Activated naive CD4-positive, alpha-beta T cell (primary cell): ENCODE results near the gene GALNT5.
A peak's percentile ranks its signal among the peaks of the same experiment; 100 is the strongest.
"Not testable (repeated sequence)": the region's sequence is repeated elsewhere in the genome, so short reads cannot be mapped to it uniquely, and the experiment has no call there.

Experiments used
- DNase-seq, 4 experiments: peaks; one replicate each; lab custom pipeline; 2025; lab: John Stamatoyannopoulos, UW

GALNT5 gene

DNA sequence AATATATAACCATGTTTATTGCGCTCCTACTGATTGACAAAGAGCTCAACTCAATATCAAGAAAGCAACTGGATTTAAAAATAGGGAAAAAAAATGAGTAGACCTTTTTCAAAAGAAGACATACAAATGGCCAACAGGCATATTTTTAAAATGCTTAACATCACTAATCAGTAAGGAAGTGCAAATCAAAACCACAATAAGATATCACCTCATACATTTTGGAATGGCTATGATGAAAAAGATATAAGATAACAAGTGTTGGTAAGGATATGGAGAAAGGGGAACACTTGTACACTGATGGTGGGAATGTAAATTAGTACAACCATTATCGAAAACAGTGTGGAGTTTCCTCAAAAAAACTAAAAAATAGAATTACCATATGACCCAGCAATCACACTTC is 5.6 kb upstream of the GALNT5 start:
- no peak for DNase-seq

DNA sequence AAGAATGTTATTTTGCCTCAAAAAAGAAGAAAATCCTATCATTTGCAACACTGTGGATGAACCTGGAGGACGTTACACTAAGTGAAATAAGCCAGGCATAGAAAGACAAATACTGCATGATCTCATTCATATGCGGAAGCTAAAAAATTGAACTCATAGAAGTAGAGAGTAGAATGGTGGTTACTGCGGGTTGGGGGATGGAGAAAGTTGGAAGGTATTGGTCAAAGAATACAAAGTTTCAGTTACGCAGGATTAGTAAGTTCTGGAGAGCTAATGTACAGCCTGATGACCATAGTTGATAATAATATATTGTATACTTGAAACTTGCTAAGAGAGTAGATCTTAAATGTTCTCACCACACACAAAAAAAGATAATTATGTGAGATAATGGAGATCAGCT is 5.0 kb upstream of the GALNT5 start:
- DNase-seq = no peak

DNA sequence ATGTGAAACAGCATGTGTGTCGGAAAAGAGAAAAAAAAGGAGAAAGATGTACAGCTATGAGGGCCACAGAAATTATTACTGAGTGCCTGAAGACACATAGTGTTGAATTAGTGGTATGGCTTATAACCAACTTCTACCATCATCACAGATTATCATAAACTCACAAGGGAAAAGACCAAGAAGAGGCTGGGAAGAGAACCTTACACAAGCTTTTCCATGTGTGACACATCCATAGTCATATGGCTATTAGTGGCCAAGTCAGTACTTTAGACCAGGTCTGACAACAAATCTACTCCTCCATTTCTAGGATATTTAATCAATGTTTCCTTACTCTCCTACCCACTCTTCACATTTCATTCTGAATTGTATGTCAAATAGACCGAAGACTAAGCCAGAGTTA is 3.5 kb upstream of the GALNT5 start:
- DNase-seq = no peak

DNA sequence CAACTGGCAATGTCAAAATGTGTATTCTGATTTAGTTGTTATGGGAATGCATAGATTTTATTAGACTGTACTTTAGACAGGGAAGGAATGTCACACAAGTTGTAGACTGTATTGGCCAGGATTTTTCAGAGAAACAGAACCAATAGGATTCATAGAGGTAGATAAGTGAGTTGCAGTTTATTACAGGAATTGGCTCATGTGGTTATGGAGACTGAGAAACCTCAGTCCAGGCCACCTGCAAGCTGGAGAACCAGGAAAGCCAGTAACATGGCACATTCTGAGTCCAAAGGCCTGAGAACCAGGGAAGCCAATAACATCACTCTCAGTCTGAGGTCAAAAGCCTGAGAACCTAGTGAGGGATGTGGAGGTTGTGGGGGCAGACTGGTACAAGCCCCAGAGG is 1.8 kb upstream of the GALNT5 start:
- DNase-seq = no peak

DNA sequence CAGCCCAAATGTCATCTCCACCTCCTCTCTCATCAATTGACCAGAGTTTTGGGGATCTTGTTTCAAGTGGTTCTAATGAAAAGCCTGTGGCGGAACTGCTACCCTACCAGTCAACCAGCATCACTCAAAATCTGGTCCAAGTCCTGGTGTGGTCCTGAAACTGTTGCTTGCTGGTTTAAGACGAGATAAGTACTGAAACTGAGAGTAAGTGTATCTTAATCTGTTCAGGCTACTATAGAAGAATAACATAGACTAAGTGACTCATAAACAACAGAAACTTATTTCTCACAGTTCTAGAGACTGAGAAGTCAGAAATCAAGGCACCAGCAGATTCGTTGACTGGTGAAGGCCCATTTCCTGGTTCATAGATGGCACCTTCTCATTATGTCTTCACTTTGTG is 879 bp upstream of the GALNT5 start:
- DNase-seq = no peak

DNA sequence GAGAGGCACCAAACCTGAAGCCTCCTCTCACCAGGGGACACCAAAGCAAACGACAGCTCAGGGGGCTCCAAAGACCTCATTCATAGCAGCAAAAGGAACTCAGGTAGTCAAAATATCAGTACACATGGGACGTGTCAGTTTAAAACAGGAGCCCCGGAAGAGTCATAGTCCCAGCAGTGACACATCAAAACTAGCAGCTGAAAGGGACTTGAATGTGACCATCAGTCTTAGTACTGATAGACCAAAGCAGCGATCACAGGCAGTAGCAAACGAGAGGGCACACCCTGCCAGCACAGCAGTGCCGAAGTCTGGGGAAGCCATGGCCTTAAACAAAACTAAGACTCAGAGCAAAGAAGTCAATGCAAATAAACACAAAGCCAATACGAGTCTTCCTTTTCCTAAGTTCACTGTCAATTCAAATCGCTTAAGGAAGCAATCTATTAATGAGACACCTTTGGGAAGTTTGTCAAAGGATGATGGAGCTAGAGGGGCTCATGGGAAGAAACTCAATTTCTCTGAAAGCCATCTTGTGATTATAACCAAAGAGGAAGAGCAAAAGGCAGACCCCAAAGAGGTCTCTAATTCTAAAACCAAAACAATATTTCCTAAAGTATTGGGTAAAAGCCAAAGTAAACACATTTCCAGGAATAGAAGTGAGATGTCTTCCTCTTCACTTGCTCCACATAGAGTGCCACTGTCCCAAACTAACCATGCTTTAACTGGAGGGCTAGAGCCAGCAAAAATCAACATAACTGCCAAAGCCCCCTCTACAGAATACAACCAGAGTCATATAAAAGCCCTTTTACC is 1.2 kb downstream of the GALNT5 start:
- no peak for DNase-seq

DNA sequence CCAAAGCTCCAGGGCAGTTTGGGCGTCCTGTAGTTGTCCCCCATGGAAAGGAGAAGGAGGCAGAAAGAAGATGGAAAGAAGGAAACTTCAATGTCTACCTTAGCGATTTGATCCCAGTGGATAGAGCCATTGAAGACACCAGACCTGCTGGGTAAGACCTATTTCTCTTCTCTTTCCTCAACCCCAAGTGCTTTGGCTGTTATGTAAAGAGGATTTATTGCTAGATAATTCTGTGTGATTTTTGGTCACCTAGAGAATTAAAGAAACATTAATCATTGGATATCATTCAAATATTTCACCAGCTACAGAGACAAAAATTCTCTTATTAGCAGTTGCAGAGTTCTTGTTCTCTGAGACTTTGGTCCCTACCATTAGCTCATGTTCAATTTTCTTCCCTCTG is 1.9 kb downstream of the GALNT5 start:
- DNase-seq = no peak

DNA sequence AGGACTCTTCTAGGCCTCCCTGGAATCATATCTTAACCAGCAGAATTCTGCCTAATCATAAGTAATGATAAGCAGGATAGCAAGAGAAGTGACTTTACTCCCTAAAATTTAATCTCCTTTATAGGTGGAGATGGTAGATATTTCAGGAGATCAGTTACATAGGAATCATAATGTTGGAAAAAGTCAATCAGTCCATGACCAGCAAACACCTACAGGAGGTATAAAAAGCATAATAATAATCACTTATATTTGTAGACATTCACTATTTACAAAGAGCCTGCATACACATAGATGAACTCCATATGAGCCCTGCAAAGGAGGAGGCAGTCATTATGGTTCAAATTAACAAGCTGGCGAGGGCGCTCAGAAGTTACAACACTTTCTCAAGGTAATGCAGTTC is 2.5 kb downstream of the GALNT5 start:
- no peak for DNase-seq

DNA sequence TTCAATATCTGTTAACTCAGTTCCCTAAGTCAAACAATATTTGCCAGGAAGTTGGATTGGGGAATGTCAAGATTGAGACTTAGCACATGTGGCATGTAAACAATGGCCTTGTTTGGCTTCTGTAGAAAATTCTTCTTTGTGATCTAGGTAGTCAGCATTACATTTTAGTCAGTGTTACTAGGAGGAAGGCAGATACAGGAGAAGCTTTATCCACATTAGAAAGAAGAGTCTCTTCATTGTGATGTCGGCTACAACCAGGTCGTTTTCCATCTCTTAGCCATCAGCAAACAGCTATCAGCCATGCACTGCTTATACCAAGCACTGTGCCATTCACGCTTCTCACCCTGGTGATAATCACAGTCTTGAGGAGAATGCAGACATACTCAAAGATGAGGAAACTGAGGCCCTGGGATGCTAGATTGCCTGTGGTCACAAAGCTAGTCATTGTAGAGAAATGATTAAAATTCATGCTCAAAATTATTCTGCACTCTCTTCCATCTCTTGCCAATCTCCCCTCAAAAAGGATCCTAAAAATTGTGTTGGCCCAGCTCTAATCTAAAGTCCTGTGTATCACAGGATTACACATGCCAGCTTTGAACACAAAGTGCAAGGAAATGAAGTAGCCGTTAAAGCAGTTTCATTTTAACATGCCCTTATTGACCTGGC is 3.2 kb downstream of the GALNT5 start:
- DNase-seq = no peak

DNA sequence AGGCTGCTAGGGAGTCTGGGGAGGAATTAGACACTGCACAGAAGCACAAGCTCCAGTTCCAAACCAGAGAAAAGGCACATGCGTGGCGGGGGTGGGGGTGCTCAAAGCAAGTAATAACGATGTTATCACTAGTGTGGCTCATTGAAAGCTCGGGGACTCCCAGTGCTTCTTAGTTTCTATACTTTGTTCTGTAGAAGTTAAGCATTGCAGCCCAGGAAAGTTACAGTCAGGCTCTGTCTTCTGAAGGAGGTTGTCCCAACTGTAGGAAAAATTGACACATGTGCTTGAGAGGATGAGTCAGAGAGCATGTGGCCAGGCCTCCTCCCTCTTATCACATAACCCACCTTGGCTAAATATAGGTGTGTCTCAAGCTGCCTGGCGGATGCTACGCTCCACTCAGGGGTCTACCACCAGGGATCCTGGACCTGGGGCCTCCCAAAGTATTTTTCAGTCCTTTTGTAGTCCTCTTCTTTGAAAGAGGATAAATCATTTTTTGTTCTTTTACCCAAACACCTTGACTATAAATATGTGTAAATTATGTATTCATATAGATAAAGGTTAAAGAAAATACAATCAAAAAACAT is 3.8 kb downstream of the GALNT5 start:
- peak in 2 of 4 experiments; percentile 5 to 8 for DNase-seq

DNA sequence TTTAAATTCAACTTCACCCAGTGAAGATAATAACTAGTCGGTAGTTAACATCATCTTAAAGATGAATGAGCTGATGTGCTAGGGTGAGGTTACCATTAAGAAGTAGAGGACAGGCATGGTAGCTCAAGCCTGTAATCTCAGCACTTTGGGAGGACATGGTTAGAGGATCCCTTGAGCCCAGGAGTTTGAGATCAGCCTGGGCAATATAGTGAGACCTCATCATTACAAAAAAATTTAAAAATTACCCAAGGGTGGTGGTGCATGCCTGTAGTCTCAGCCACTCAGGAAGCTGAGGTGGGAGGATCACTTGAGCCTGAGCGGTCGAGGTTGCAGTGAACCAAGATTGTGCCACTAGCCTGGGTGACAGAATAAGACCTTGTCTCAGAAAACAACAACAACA is 4.7 kb downstream of the GALNT5 start:
- no peak for DNase-seq

DNA sequence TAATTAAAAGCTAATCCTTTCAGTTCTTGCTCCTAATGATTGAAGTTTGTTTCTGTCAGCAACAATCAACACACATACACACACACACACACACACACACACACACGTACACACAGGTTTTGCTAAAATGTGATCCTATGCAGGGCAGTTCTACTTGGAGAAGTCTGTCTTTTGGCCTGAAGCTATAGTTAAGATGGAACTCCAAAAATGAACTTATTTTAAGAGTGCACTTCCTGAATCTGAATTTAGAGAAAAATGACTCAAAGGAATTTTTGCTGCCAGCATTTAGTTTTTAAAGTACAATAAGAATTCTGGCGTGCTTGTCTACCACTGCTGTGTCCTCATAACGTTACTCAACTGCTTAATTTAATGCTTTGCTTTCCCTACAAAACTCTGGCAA is 6.6 kb downstream of the GALNT5 start:
- DNase-seq = no peak

DNA sequence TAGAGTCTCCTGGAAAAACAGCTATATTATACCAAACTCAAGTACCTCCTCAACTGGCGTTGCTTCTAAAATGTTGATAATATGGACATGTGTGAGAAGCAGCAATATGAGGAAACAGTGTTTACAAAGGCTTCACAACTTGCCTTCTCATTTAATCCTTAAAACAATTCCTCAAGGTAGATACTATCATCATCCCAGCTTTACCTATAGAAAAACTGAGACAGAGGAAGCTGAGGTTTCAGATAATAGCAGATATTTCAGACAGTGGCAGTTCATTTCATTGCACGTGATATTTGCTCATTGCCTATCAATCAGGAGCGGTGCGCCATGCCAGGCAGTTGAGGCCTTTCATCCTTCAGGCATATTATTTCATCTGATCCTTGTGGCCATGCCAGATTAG is 8.3 kb downstream of the GALNT5 start:
- no peak for DNase-seq

DNA sequence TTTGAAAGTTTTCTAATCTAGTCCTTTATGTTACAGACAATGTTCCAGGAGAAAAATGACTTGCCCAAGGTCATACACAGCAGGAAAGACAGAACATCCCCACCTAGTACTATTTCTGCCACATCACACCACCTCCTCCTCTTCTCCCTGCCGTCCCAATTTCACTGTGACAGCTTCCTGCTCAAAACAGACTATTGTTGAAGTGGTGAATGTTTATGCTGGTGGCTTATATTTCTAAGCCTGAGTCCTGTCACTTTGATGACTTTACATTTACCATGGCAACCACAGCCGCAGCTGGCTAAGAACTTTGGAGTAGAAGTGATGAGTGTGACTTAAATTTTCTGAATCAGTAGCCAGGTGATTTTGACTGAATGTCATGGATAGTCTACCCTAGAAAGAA is 10.0 kb downstream of the GALNT5 start:
- DNase-seq = no peak

DNA sequence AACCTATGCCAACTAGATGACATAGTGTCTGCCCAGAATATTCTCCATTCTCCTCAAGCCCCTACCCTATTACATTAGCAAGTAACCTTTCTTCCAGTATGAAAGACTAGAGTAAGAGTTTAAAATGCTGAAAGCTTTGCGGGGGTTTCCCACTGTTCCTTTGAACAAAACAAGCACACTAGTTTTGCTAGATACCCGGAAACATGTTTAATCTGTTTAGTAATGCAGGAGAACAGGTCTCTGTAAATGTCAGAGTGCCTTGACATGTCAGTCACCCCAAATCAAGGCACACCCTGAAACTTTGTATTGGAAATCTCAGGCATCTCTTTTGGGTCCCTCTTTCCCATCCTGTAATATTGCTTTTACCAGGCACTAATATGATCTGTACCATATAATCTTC is 11.6 kb downstream of the GALNT5 start:
- DNase-seq = no peak

DNA sequence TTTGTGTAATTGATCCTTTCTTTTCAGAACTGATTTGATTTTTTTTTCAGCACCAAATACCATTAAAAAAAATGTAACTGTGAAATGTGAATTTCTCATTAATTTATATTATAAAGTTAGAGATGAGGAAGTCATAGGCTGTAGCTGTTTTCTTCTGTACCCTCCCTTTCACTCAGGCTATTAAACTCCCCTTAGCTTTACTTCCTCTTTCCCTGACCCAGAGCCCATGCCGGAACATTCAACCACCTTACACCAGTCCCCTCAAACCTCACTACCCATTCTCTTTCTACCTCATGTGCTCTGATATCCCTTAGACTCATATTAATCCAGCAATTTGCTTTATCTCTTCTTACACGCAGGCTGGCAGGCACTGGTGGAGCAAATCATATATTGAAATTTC is 12.4 kb downstream of the GALNT5 start:
- DNase-seq = no peak

DNA sequence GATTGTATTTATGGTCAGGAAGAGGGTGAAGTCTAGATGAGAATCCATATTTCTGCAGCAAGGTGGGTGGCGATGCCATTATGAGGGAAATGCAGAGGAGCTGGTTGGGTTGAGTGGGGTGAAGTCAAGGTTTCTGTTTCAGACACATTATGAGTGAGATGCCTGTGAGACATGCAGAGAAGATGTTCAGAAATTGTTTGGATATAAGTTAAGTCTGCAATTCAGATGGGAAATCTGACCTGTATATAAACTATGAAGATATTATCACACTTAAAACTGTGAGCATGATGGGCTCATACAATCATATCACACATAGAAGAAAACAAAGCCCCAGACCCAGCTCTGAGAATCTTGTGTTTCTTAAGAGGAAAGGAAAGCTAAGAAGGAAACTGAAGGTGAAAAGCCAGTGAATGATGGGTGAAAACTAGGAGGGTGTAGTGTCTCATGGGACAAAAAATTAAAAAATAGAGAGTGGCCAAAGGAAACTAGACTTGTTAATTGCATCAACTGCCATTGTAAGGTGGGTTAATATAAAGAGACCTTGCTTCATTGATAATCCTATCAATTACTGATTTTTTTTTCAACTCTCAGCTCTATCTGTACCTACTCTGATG is 14.2 kb downstream of the GALNT5 start:
- no peak for DNase-seq

DNA sequence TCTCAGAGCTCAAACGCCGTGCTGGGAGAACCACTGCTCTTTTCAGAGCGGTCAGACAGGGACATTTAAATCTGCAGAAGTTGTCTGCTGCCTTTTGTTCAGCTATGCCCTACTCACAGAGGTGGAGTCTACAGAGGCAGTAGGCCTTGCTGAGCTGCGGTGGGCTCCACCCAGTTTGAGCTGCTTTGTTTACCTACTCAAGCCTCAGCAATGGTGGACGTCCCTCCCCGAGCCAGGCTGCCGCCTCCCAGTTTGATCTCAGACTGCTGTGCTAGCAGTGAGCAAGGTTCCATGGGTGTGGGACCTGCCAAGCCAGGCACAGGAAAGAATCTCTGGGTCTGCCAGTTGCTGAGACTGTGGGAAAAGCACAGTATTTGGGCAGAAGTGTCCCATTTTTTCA is 21.8 kb downstream of the GALNT5 start:
- not testable (repeated sequence) for DNase-seq

DNA sequence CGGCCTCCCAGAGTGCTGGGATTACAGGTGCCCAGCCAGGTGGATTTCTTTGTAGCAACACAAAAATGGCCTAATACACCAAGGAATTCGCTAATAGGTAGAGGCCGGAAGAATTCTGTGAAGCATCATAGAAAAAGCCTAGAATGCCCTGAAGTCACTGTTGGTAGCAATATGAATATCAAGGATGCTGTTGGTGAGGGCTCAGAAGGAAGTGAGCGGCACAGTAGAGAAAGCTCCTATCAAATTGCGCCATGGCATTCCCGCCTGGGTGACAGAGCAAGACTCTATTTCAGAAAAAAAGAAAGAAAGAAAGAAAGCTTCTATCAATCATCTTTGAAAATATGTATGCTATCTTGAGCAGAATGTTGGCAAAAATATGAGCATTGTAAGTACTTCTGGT is 23.8 kb downstream of the GALNT5 start:
- DNase-seq = no peak

DNA sequence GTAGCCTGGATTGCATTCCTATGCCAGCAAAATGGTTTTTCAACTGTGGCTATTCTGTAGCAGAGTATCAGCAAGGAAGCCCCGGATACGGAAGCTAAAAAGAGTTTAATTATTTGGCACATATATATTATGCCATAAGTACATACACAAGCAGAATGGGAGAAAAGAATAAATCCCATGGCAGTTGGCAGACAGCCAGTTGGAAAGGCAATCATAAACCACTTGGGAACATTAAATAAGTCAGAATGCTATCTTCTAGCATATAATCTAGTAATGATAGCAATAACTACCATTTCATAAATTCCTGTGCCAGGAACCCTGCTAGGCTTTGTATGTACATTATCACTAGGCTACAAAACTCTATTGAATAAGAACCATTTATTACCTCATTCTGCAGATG is 26.0 kb downstream of the GALNT5 start:
- no peak for DNase-seq

DNA sequence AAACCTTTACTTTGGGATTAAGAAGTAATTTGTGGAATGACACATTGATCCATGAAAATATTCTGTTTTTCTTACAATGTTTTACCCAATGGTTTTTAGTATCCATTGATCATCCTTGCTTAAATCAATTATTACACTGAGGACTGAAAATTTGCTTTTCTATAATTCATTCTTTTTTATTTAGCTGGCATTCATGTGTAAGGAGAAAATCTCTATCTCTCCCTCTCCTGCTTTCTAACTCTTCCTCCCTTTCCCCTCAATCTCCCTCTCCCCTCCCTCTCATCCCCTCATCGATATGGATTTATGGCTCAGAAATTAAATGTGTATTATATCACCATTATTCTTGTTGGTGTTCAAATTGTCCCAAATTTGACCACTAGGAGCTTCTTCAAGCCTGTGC is 29.7 kb downstream of the GALNT5 start:
- no peak for DNase-seq

DNA sequence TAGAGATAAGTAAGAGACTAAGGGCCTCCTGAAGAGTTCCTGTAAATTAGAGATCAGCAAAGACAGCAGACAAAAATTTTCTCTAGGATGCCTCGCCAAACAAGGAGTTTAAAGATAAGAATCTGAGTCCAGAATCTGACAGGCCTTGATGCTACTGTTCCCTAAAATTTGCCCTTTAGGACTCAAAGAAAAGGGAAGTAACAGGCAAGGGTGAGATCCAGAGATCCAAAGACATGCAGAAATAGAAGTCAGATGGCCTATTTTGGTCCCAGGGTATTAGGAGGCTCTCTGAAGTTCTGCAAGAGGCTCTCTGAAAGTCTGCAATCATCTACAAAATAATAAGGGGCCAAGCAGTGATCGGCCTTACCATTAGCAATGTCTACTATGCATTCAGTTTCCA is 33.0 kb downstream of the GALNT5 start:
- DNase-seq = no peak

DNA sequence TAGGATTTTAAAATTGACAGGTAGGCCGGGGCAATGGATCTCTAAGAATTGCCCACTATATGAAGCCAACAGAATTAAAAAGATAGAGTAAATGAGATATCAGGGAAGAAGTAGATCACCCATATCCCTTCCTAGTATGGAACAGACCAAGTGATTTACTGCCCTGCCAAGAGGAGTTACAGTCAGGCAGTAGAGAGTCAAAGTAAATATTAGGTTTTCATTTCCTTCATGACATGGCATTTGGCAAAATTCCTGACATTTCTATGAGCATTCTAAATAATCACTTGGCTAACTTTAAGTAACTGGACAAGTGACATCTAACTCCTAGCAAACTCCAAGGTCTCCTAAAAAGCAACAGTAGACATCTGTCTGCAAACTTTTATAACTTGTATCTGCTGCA is 33.5 kb downstream of the GALNT5 start:
- no peak for DNase-seq
